HG03571 (cell line): ENCODE measurements around the gene FAHD1.

Source experiments
- ATAC-seq: cut with Tn5 transposase; IDR thresholded peaks from one replicate; pipeline ENCODE4 v1.9.1; 2021; ENCODE audit not compliant: unreplicated experiment

The FAHD1 gene

DNA sequence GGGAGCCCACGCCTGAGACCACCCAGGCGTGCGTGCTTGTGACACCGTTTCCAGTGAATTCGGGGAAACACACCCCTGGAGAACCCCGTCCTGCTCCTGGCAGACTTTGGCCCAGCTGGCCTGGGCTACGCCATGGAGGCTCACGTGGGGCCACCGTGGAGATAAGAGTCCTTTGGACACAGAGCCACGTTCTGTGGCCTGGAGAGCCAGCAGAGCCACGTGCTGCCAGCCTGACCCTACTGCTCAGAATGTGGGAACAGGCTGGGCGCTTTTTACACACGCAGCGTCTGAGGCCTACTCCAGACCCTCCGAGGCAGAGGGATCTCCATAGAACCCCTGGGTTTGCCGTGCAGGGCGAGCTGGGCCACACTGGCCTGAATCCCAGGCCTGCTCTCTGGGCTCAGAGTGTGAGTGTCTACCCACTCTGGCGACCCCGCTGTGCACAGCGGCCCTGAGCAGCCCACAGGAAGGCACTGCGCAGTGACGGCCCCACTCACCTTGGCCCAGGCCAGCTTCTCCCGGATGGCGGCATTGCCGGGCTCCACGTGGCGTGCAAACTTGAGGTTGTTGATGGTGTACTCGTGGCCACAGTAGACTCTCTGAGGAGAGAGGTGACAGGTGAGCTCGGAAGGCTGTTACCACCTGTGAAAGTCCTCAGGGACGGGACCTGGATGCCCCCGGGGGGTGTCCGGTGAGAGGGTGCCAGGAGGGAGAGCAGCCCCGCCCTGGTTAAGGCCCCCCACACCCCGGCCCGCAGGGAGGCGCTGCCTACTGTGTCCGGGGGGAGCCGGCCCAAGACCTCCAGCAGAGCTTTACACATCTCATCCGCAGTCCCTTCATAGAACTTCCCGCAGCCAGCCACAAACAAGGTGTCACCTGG lies 10.4 kb upstream of the FAHD1 start:
- ATAC-seq, result no peak

DNA sequence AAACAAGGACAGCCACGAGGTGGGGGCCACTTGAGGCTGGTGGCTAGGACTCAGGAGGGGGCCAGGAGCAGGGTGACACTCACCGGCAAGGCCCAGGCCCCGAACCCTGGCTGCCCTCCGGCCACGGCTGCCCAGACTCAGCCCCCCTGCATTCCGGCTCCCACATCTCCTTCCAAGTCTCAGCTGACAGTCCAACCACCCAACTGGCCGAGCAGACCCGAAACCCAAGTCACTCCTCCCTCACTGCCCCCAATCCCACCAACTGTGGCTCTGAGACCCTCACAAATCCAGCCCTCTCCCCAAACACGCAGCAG lies 9.8 kb upstream of the FAHD1 start:
- no peak for ATAC-seq

DNA sequence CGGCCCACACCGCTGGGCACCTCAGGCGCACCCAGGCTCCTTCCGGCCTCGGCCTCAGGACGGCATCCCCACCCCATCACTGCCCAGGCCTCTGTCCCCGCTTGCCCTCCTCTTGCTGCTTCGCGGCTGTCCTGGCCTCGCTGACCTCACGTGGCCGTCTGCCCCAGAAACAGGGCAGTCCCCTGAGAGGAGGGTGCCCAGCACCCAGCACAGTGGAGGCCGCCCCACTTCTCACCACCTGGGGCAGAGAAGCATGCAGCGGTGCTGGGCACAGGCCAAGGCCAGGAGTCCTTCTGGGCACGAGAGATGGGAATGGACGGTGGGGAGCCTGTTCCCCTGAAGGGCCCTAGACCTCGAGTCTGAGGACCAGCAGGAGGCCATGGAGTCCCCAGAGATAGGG lies 9.3 kb upstream of the FAHD1 start:
- no peak for ATAC-seq

GRCh38 chr16:1818204-1818872 lies 8.7 kb upstream of the FAHD1 start:
- ATAC-seq, result no peak

GRCh38 chr16:1818873-1819525 lies 8.0 kb upstream of the FAHD1 start:
- ATAC-seq, result no peak

GRCh38 chr16:1819611-1820010 lies 7.4 kb upstream of the FAHD1 start:
- no peak for ATAC-seq

DNA sequence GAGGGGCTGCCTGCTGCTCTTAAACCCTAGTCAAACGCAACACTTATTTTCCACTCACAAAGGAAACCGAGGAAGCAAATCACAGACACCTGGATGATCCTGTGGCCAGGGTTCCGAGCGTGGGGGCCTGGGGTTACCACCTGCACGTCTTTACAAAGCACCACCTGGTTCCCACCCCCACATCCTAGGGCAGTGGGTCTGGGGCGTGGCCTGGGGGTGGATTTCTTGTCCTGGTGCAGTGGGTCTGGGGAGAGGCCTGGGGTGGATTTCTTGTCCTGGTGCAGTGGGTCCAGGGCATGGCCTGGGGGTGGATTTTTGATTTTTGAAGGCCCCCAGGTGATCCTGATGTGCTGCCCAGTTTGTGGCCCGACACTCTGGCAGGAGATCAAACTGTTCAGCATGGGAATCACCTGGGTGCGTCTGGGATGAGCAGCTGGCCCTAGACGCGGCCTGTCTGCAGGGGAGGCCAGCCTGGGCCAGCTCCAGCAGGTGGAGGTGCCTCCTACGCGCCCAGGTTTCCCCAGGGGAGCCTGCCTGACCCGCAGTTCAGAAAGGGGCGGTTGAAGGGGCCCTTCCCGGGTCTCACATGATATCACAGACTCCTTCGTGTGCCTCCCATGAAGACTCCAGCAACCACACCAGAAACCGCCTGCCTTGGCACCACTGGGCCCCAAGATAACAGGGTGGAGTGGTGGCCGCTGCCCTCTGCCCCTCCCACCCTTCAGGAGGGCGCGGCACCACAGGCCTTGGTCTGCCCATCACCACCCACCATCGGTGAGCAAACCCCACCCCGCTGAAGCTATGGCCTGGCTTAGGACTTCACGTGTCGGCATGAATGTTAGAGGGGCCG lies 6.7 kb upstream of the FAHD1 start:
- ATAC-seq, result no peak

GRCh38 chr16:1820946-1821290 lies 6.1 kb upstream of the FAHD1 start:
- ATAC-seq, result no peak

- no peak for ATAC-seq
Observed at GRCh38 chr16:1821861-1822611, 5.0 kb upstream of the FAHD1 start.

DNA sequence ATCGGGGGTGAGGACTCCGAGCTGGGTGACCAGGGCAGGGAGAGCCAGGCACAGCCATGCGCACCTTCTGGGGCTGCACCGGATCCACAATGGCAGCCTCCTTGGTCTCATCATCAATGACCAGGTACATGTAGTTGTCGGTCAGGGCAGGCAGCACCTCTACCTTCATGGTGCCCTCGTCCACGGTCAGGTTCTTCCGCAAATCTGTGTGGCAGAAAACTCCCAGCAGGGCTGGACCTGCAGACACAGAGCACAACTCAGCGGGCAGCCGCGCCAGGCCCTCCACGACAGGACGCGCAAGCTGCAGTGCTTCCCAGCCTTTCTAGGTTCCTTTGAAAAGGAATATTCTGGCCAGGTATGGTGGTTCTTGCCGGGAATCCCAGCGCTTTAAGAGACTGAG lies 4.2 kb upstream of the FAHD1 start:
- ATAC-seq, result no peak

DNA sequence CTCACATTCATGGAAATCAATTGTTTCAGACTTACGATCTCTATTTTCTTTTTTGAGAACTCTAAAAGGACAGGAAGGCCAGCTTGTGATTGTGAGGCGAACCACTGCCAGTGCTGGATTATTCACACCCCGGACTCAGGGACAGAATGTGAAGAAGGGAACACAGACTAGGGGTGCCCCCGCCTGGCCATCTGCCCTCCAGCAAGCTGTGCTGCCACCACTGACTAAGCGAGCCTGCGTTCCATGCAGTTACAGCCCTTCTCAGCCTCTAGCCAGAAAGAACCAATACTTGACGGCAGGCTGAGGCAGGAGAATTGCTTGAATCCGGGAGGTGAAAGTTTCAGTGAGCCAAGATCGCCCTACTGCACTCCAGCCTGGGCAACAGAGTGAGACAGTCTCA lies 3.2 kb upstream of the FAHD1 start:
- ATAC-seq, result no peak

GRCh38 chr16:1825381-1825863 lies 1.6 kb upstream of the FAHD1 start:
- no peak for ATAC-seq

GRCh38 chr16:1825864-1826690 lies 929 bp upstream of the FAHD1 start:
- peak; percentile 40 for ATAC-seq

GRCh38 chr16:1828645-1829410 lies 1.8 kb downstream of the FAHD1 start:
- no peak for ATAC-seq

DNA sequence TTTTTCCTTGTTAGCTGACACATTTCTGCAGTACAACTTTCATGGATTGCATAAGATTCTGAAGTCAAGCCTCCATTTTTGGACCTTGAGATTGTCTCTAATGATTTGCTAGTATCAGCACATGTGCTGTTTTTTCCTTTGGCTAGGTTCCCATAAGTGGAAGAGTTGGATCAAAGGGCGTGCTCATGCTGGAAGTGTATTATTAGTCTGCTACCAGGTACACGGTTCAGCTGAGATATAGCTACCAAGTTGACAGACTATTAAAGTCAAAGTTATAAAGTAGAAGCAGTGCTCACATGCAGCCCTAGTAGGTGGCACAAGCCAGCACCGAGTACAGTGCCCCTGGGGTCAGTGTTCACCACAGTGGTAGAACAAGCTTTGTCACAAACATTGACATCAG lies 3.2 kb downstream of the FAHD1 start:
- ATAC-seq, result no peak

DNA sequence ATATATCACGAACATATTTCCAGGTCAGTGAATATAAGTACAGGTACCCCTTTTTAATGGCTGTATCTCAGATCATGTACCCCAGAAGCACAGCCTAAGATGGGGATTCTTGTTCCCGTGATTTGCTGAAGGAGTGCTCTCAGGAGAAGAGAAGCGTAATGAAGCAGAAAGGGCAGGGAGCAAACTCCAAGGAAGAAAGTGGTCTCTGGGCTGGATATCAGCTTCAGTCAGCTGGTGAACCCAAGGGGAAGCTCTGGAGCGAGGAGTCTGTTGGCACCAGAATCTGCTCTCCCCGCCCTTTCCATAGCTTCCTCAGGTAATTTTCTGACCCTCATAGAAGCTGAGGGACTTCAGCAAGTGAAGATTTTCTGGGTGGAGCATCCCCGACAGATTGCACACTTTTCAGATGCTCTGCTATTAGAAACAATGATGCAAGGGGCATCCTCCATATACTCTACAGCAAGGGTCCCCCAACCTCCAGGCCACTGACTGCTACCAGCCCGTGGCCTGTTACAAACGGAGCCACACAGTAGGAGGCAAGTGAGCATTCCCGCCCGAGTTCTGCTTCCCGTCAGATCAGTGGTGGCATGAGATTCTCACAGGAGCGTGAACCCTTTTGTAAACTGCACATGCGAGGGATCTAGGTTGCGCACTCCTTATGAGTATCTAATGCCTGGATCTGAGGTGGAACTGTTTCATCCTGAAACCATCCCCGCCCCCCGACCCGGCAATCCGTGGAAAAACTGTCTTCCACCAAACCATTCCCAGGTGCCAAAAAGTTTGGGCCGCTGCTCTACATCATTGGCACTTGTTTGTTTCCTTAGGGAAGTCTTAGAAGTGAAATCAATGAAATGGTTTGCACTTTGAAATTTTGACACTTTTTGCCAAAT lies 4.4 kb downstream of the FAHD1 start:
- no peak for ATAC-seq

DNA sequence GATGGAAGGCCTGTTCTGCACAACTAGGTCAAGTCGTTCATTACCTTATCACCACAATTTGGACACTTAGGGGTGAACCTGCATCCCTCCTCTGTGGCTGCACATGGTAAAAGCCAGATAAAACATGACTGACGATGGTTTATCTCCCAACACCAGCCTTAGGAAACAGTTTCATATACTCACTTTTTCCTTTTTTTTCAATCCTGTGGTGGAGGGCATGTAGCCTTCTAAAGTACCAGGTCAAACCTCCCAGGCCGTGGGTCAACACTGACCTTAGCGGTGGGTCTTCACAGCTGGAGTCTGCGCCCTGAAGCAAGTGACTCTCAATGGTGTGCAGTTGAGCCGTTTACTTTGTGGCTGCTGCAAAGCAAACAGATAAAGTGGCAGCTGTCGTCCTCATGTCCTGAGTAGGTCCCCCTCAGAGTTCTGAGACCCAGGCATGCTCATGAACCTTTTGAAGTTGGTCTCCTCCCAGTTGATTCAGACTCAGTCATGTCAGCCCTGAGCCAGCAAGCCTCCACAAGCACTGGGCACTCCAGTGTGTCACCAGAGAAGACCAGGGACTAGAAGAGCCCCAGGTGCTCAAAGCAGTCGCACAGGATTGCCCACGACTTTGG lies 5.9 kb downstream of the FAHD1 start:
- ATAC-seq, result no peak
